Sigmoid colon (tissue), 4 donors: ENCODE measurements around the gene CEACAM18.

ENCODE experiments used
- CTCF ChIP-seq, 4 experiments: fragments of 450-650 bp in 3 of 4; fragments of 200-600 bp in 1 of 4; IDR thresholded peaks; one replicate each; pipeline ENCODE4 v1.5.1; 2016 to 2019; ENCODE audit warnings: antibody characterized with exemption in 4 of 4, mild to moderate bottlenecking in 3 of 4, moderate library complexity in 2 of 4
- EP300 ChIP-seq, 4 donors: sonication (generic); formaldehyde crosslinking; IDR thresholded peaks; one replicate each; pipeline ENCODE4 v1.6.1; 2017; ENCODE audit warnings: antibody characterized with exemption in 4 of 4
- POLR2A ChIP-seq, 2 donors: fragments of 450-650 bp; IDR thresholded peaks; one replicate each; pipeline ENCODE4 v1.6.1; 2016; ENCODE audit warnings: antibody characterized with exemption in 2 of 2, mild to moderate bottlenecking in 2 of 2, moderate library complexity in 2 of 2
- POLR2AphosphoS5 ChIP-seq, 4 donors: sonication (generic); formaldehyde crosslinking; IDR thresholded peaks; one replicate each; pipeline ENCODE4 v1.6.1; 2017; ENCODE audit warnings: antibody characterized with exemption in 4 of 4

GRCh38 chr19:51497666-51498065, 19.3 kb downstream of the CEACAM18 start:
- TF ChIP-seq CTCF (IDR thresholded peaks at IDR 0.05), result no peak
- TF ChIP-seq POLR2AphosphoS5 (IDR thresholded peaks at IDR 0.05), result no peak
- TF ChIP-seq POLR2A (IDR thresholded peaks at IDR 0.05), result no peak
- no peak for TF ChIP-seq EP300 (IDR thresholded peaks at IDR 0.05)
